Measurements from ENCODE around the gene KCNMA1.

Gene KCNMA1

GRCh38 chr10:77099136-77099535, 538.5 kb downstream of the KCNMA1 start:
- Histone ChIP-seq H3K4me1 (ENCODE audit: control insufficient read depth, low read depth, low read length) (no peaks in the 10 kb centered on the region), H2BK15ac (replicated peaks; ENCODE audit: low read depth) (no peak overlapping the region), H2BK120ac (ENCODE audit: low read depth, low read length) (no peak overlapping the region), H3K27ac (ENCODE audit: low read depth, low read length) (no peak overlapping the region), H3K18ac (ENCODE audit: low read length) (no peak overlapping the region), H3K79me1 (ENCODE audit: low read length) (no peaks in the 10 kb centered on the region), H2BK5ac (ENCODE audit: low read length) (no peak overlapping the region), H3K56ac (ENCODE audit: low read length) (no peak overlapping the region), H3K9ac (ENCODE audit: low read length) (no peak overlapping the region), H3K36me3 (ENCODE audit: control insufficient read depth, insufficient read depth, low read length) (no peaks in the 10 kb centered on the region), H3K23ac (ENCODE audit: low read length) (no peak overlapping the region), H3K4me3 (ENCODE audit: low read length) (no peak overlapping the region), H4K5ac (ENCODE audit: low read length) (no peak overlapping the region), H4K8ac (ENCODE audit: low read depth, low read length) (no peak overlapping the region), H3K4me2 (ENCODE audit: low read length) (no peak overlapping the region), H3K4ac (ENCODE audit: low read depth, low read length) (no peak overlapping the region), H3K79me2 (ENCODE audit: control insufficient read depth, insufficient read depth, low read length) (no peaks in the 10 kb centered on the region), H3K27me3 (ENCODE audit: insufficient read depth, low read length, poor library complexity) (no peaks in the 10 kb centered on the region), H2AK5ac (ENCODE audit: low read length) (no peak overlapping the region)
- no CpG with 5 or more reads among the region's 5 CpGs for WGBS (ENCODE audit: extremely low coverage, insufficient coverage, low lambda C conversion rate)
- no peak for DNase-seq

GRCh38 chr10:77097625-77098024, 540.0 kb downstream of the KCNMA1 start:
- H3K79me2 ChIP-seq (ENCODE audit: control insufficient read depth, insufficient read depth, low read length): no peaks in the 10 kb centered on the region
- no peak overlapping the region for H2BK15ac ChIP-seq (replicated peaks; ENCODE audit: low read depth)
- no peaks in the 10 kb centered on the region for H3K4me1 ChIP-seq (ENCODE audit: control insufficient read depth, low read depth, low read length)
- H3K79me1 ChIP-seq (ENCODE audit: low read length): no peaks in the 10 kb centered on the region
- no peak overlapping the region for H2AK5ac ChIP-seq (ENCODE audit: low read length)
- H3K36me3 ChIP-seq (ENCODE audit: control insufficient read depth, insufficient read depth, low read length): no peaks in the 10 kb centered on the region
- no peaks in the 10 kb centered on the region for H3K27me3 ChIP-seq (ENCODE audit: insufficient read depth, low read length, poor library complexity)
- no peak overlapping the region for H2BK5ac ChIP-seq (ENCODE audit: low read length)
- DNase-seq: no peak
- H2BK120ac ChIP-seq (ENCODE audit: low read depth, low read length): no peak overlapping the region
- no peak overlapping the region for H3K4me2 ChIP-seq (ENCODE audit: low read length)
- H3K4me3 ChIP-seq (ENCODE audit: low read length): no peak overlapping the region
- H3K4ac ChIP-seq (ENCODE audit: low read depth, low read length): no peak overlapping the region
- no peak overlapping the region for H3K18ac ChIP-seq (ENCODE audit: low read length)
- no peak overlapping the region for H4K8ac ChIP-seq (ENCODE audit: low read depth, low read length)
- no peak overlapping the region for H3K23ac ChIP-seq (ENCODE audit: low read length)
- no peak overlapping the region for H3K9ac ChIP-seq (ENCODE audit: low read length)
- no CpG with 5 or more reads among the region's 1 CpG for whole genome bisulfite sequencing (ENCODE audit: extremely low coverage, insufficient coverage, low lambda C conversion rate)
- H3K56ac ChIP-seq (ENCODE audit: low read length): no peak overlapping the region
- no peak overlapping the region for H4K5ac ChIP-seq (ENCODE audit: low read length)
- H3K27ac ChIP-seq (ENCODE audit: low read depth, low read length): no peak overlapping the region

- Histone ChIP-seq H2BK5ac (ENCODE audit: low read length) (no peak overlapping the region), H2BK15ac (replicated peaks; ENCODE audit: low read depth) (no peak overlapping the region), H3K56ac (ENCODE audit: low read length) (no peak overlapping the region), H3K27ac (ENCODE audit: low read depth, low read length) (no peak overlapping the region), H3K23ac (ENCODE audit: low read length) (no peak overlapping the region), H4K8ac (ENCODE audit: low read depth, low read length) (no peak overlapping the region), H3K9ac (ENCODE audit: low read length) (no peak overlapping the region), H3K36me3 (ENCODE audit: control insufficient read depth, insufficient read depth, low read length) (no peaks in the 10 kb centered on the region), H2AK5ac (ENCODE audit: low read length) (no peak overlapping the region), H3K4me3 (ENCODE audit: low read length) (no peak overlapping the region), H3K4ac (ENCODE audit: low read depth, low read length) (no peak overlapping the region), H3K18ac (ENCODE audit: low read length) (no peak overlapping the region), H4K5ac (ENCODE audit: low read length) (no peak overlapping the region), H3K27me3 (ENCODE audit: insufficient read depth, low read length, poor library complexity) (no peaks in the 10 kb centered on the region), H3K79me1 (ENCODE audit: low read length) (no peaks in the 10 kb centered on the region), H3K4me2 (ENCODE audit: low read length) (no peak overlapping the region), H3K4me1 (ENCODE audit: control insufficient read depth, low read depth, low read length) (no peaks in the 10 kb centered on the region), H3K79me2 (ENCODE audit: control insufficient read depth, insufficient read depth, low read length) (no peaks in the 10 kb centered on the region), H2BK120ac (ENCODE audit: low read depth, low read length) (no peak overlapping the region)
- no CpG with 5 or more reads among the region's 2 CpGs for WGBS (ENCODE audit: extremely low coverage, insufficient coverage, low lambda C conversion rate)
- no peak for DNase-seq
These were observed 544.5 kb downstream of the KCNMA1 start for GRCh38 chr10:77093126-77093525.

GRCh38 chr10:77091597-77092165, 545.9 kb downstream of the KCNMA1 start:
- no peak overlapping the region for H3K9ac ChIP-seq (ENCODE audit: low read length)
- no peaks in the 10 kb centered on the region for H3K79me1 ChIP-seq (ENCODE audit: low read length)
- no CpG with 5 or more reads among the region's 6 CpGs for WGBS (ENCODE audit: extremely low coverage, insufficient coverage, low lambda C conversion rate)
- H3K27me3 ChIP-seq (ENCODE audit: insufficient read depth, low read length, poor library complexity): no peaks in the 10 kb centered on the region
- H3K36me3 ChIP-seq (ENCODE audit: control insufficient read depth, insufficient read depth, low read length): no peaks in the 10 kb centered on the region
- no peak overlapping the region for H3K27ac ChIP-seq (ENCODE audit: low read depth, low read length)
- H4K5ac ChIP-seq (ENCODE audit: low read length): no peak overlapping the region
- no peak overlapping the region for H3K4ac ChIP-seq (ENCODE audit: low read depth, low read length)
- H3K23ac ChIP-seq (ENCODE audit: low read length): no peak overlapping the region
- no peak for DNase-seq
- no peaks in the 10 kb centered on the region for H3K4me1 ChIP-seq (ENCODE audit: control insufficient read depth, low read depth, low read length)
- no peak overlapping the region for H2AK5ac ChIP-seq (ENCODE audit: low read length)
- H2BK5ac ChIP-seq (ENCODE audit: low read length): no peak overlapping the region
- H4K8ac ChIP-seq (ENCODE audit: low read depth, low read length): no peak overlapping the region
- no peak overlapping the region for H3K4me3 ChIP-seq (ENCODE audit: low read length)
- no peak overlapping the region for H2BK120ac ChIP-seq (ENCODE audit: low read depth, low read length)
- H3K56ac ChIP-seq (ENCODE audit: low read length): no peak overlapping the region
- H2BK15ac ChIP-seq (replicated peaks; ENCODE audit: low read depth): no peak overlapping the region
- H3K18ac ChIP-seq (ENCODE audit: low read length): no peak overlapping the region
- no peak overlapping the region for H3K4me2 ChIP-seq (ENCODE audit: low read length)
- H3K79me2 ChIP-seq (ENCODE audit: control insufficient read depth, insufficient read depth, low read length): no peaks in the 10 kb centered on the region

- no peak for DNase-seq
- no peak overlapping the region for H4K8ac ChIP-seq (ENCODE audit: low read depth, low read length)
- no peak overlapping the region for H3K9ac ChIP-seq (ENCODE audit: low read length)
- no CpG with 5 or more reads among the region's 17 CpGs for WGBS (ENCODE audit: extremely low coverage, insufficient coverage, low lambda C conversion rate)
- H2BK5ac ChIP-seq (ENCODE audit: low read length): no peak overlapping the region
- H3K23ac ChIP-seq (ENCODE audit: low read length): no peak overlapping the region
- no peak overlapping the region for H2BK120ac ChIP-seq (ENCODE audit: low read depth, low read length)
- H3K4me1 ChIP-seq (ENCODE audit: control insufficient read depth, low read depth, low read length): no peaks in the 10 kb centered on the region
- H3K79me2 ChIP-seq (ENCODE audit: control insufficient read depth, insufficient read depth, low read length): no peaks in the 10 kb centered on the region
- no peaks in the 10 kb centered on the region for H3K36me3 ChIP-seq (ENCODE audit: control insufficient read depth, insufficient read depth, low read length)
- no peak overlapping the region for H2AK5ac ChIP-seq (ENCODE audit: low read length)
- no peak overlapping the region for H3K4ac ChIP-seq (ENCODE audit: low read depth, low read length)
- H3K18ac ChIP-seq (ENCODE audit: low read length): no peak overlapping the region
- H3K4me3 ChIP-seq (ENCODE audit: low read length): no peak overlapping the region
- no peak overlapping the region for H3K27ac ChIP-seq (ENCODE audit: low read depth, low read length)
- H3K27me3 ChIP-seq (ENCODE audit: insufficient read depth, low read length, poor library complexity): no peaks in the 10 kb centered on the region
- no peak overlapping the region for H4K5ac ChIP-seq (ENCODE audit: low read length)
- H2BK15ac ChIP-seq (replicated peaks; ENCODE audit: low read depth): no peak overlapping the region
- H3K4me2 ChIP-seq (ENCODE audit: low read length): no peak overlapping the region
- H3K56ac ChIP-seq (ENCODE audit: low read length): no peak overlapping the region
- no peaks in the 10 kb centered on the region for H3K79me1 ChIP-seq (ENCODE audit: low read length)
These were observed 546.9 kb downstream of the KCNMA1 start for GRCh38 chr10:77090381-77091356.

Measured in mesendoderm (in vitro differentiated cells).